Measurements from ENCODE around the gene SMC1B. TPM values are rescaled to one million over a fixed set of nuclear protein-coding genes. Genes with fewer than 3 reads are reported as not detected.

SMC1B gene
- total RNA-seq, 4 donors from 2014 or later, result 0.35 TPM; not detected in 3

GRCh38 chr22:45425101-45425500, 11.7 kb upstream of the SMC1B start:
- H3K27me3 ChIP-seq, result no peaks in the 10 kb centered on the region
- intact Hi-C loops (cut with DNase I; ENCODE audit: low total_unique reads), result no loop called here
- no peak overlapping the region for H3K4me3 ChIP-seq
- H3K4me1 ChIP-seq, result no peaks in the 10 kb centered on the region
- no peaks in the 10 kb centered on the region for H3K9me3 ChIP-seq
- no peak overlapping the region for H3K27ac ChIP-seq
- TF ChIP-seq POLR2A (IDR thresholded peaks at IDR 0.05) (no peak), CTCF (IDR thresholded peaks at IDR 0.05) (no peak)
- no peak for DNase-seq
- H3K36me3 ChIP-seq, result no peaks in the 10 kb centered on the region

GRCh38 chr22:45424241-45424731, 10.9 kb upstream of the SMC1B start:
- no peaks in the 10 kb centered on the region for H3K36me3 ChIP-seq
- intact Hi-C loops (cut with DNase I; ENCODE audit: low total_unique reads), result no loop called here
- no peak for DNase-seq
- no peaks in the 10 kb centered on the region for H3K9me3 ChIP-seq
- no peak overlapping the region for H3K27ac ChIP-seq
- H3K4me3 ChIP-seq, result no peak overlapping the region
- H3K27me3 ChIP-seq, result no peaks in the 10 kb centered on the region
- TF ChIP-seq CTCF (IDR thresholded peaks at IDR 0.05) (no peak), POLR2A (IDR thresholded peaks at IDR 0.05) (no peak)
- no peaks in the 10 kb centered on the region for H3K4me1 ChIP-seq

GRCh38 chr22:45423524-45423923, 10.1 kb upstream of the SMC1B start:
- Histone ChIP-seq H3K27me3 (no peaks in the 10 kb centered on the region), H3K27ac (no peak overlapping the region), H3K4me1 (no peaks in the 10 kb centered on the region), H3K36me3 (no peaks in the 10 kb centered on the region), H3K4me3 (no peak overlapping the region), H3K9me3 (no peaks in the 10 kb centered on the region)
- no peak for TF ChIP-seq POLR2A (IDR thresholded peaks at IDR 0.05)
- no peak for TF ChIP-seq CTCF (IDR thresholded peaks at IDR 0.05)
- DNase-seq, result no peak
- intact Hi-C loops (cut with DNase I; ENCODE audit: low total_unique reads), result no loop called here

GRCh38 chr22:45422237-45422983, 9.0 kb upstream of the SMC1B start:
- no peaks in the 10 kb centered on the region for H3K36me3 ChIP-seq
- intact Hi-C loops (cut with DNase I; ENCODE audit: low total_unique reads), result no loop called here
- H3K27me3 ChIP-seq, result no peaks in the 10 kb centered on the region
- TF ChIP-seq POLR2A (IDR thresholded peaks at IDR 0.05) (no peak), CTCF (IDR thresholded peaks at IDR 0.05) (no peak)
- H3K4me1 ChIP-seq, result no peaks in the 10 kb centered on the region
- no peaks in the 10 kb centered on the region for H3K9me3 ChIP-seq
- H3K4me3 ChIP-seq, result no peak overlapping the region
- no peak overlapping the region for H3K27ac ChIP-seq
- DNase-seq, result no peak

- Histone ChIP-seq H3K27me3 (no peaks in the 10 kb centered on the region), H3K36me3 (no peaks in the 10 kb centered on the region), H3K27ac (no peak overlapping the region), H3K4me1 (no peaks in the 10 kb centered on the region), H3K9me3 (no peaks in the 10 kb centered on the region), H3K4me3 (no peak overlapping the region)
- DNase-seq, result no peak
- no peak for TF ChIP-seq POLR2A (IDR thresholded peaks at IDR 0.05)
- TF ChIP-seq CTCF (IDR thresholded peaks at IDR 0.05), result no peak
- intact Hi-C loops (cut with DNase I; ENCODE audit: low total_unique reads), result no loop called here
Observed at GRCh38 chr22:45421349-45422055, 8.1 kb upstream of the SMC1B start.

Measured in uterus (tissue), 4 donors.